GM19438 (cell line): Measurements from ENCODE around the gene PKP2.

Source experiments
- ATAC-seq: cut with Tn5 transposase; IDR thresholded peaks from one replicate; pipeline ENCODE4 v1.9.1; 2021; ENCODE audit warnings: low read depth; ENCODE audit not compliant: unreplicated experiment

PKP2 gene

GRCh38 chr12:32757157-32757556 lies 139.4 kb downstream of the PKP2 start:
- no peak for ATAC-seq

GRCh38 chr12:32756476-32757066 lies 140.0 kb downstream of the PKP2 start:
- ATAC-seq: no peak

DNA sequence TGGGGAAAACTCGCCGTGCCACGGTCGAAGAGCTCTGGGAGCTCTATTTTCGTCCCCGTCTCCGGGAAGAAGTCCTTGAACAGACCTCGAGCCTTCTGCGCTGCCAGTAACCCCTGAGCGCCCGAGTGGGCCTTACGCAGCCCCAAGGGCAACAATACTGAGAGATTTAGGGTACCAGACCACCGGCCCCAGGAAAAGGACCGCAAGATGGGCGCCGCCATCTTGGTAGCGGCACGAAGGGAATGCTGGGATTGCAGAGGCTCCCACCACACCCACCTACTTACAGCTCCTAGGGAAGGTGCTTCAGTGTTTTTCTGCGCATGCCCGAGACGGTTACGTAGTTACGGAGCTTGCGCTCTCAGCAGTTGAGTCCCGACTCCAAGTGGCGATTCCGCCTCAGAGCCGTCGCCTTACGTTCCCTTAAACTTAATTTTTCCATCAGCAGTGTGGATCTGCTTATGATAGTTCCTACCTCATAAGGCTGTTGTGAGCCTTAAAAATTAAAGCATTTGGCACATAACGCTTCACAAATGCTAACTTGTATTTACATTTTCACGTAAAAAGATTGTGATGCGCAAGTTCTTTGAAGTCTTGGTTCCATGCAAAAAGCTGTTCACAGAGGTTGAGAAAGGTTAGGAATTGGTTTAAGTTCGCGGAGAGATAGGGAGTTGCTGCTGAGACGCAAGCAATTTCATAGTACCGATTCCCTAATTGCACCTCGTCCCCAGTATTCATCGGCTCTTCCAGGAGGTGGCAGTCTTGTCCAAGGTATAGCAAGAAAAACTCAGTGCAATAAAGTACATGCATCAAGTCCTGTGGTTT lies 140.7 kb downstream of the PKP2 start, which contains the start of gene YARS2:
Gene YARS2, minus strand, starts transcription at position 244 of the 822 bp plus-strand sequence. Its CDS starts 23 bp downstream, at position 221.
- ATAC-seq: peak; percentile 94

- peak; percentile 61 for ATAC-seq
These were observed 141.4 kb downstream of the PKP2 start for GRCh38 chr12:32755051-32755653.

DNA sequence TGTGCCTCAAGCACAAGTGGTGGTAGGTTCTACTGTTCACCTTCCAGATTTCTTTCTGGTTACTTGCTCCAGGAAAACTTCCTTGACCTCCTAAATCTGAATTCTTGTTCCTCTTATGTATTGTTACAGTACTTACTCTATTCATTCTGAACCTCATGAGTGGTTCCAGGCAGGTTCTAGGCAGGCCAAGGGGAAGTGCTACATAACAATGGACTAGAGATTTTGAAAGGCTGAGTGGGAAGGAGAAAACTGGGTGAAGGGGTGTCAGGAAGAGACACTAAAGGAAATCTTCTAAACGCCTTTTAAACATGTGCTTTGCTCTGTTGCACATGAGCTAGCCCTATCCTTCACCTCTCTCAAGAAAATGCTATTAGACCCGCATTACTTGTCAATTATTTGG lies 142.5 kb downstream of the PKP2 start:
- no peak for ATAC-seq

DNA sequence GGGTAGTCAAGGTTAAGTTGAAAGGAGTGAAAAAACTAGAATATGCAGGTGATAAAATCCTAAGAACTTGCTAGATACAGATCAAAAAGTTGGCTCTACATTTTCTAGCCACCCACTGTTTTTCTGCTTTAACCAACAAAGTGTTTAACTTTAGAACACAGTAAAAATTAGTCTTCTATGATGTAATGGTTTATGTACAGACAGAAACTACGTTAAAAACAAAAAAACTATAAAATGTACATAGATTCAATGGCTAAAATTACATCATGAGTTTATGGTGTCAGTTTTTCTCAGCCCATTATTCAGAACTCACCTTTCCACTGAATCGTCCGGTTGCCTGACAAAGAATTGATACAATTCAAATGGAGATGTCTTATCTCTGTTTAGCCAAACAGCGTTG lies 143.0 kb downstream of the PKP2 start:
- no peak for ATAC-seq

GRCh38 chr12:32743264-32743663 lies 153.3 kb downstream of the PKP2 start:
- ATAC-seq: no peak

DNA sequence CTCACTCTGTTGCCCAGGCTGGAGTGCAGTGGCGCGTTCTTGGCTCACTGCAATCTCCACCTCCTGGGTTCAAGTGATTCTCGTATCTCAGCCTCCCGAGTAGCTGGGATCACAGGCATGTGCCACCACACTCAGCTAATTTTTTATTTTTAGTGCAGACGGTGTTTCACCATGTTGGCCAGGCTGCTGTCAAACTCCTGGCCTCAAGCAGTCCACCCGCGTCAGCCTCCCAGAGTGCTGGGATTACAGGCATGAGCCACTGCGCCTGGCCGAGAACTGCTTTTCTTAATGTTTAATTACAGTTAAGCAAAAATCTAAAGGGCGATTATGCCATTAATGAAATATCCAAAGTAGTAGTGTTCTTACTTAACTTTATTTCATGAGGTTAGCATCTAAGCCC lies 154.4 kb downstream of the PKP2 start:
- no peak for ATAC-seq
